Activated CD8-positive, alpha-beta T cell treated with anti-CD3 and anti-CD28 coated beads, Interleukin-2, amount 10 ng/mL, durations not matched to agents 7 days and 5 days (primary cell): ENCODE data around the gene TRAF5. TPM values are rescaled to one million over a fixed set of nuclear protein-coding genes. Genes with fewer than 3 reads are reported as not detected.
"Not testable (repeated sequence)": the region's sequence is repeated elsewhere in the genome, so short reads cannot be mapped to it uniquely, and the experiment has no call there.

Experiments
- ATAC-seq: fragments of 150-1000 bp; cut with Tn5 transposase; one replicate; pipeline ENCODE4 v1.10.0; 2021; ENCODE audit warnings: moderate library complexity
- CTCF ChIA-PET: fragments of 350-600 bp; sonication (Branson Sonifier 250); formaldehyde crosslinking; loops from one replicate; lab custom pipeline; 2021; ENCODE audit warnings: antibody characterized with exemption; lab: Charles Lee
- POLR2A ChIA-PET: fragments of 350-600 bp; sonication (Branson Sonifier 250); formaldehyde crosslinking; loops from one replicate; lab custom pipeline; 2021; ENCODE audit warnings: antibody characterized with exemption; lab: Charles Lee
- DNase-seq: peaks from one replicate; pipeline ENCODE4 v3.0.0-alpha.2; 2020
- H3K27ac Mint-ChIP-seq: one replicate; pipeline ENCODE4 v1.8.0; 2021; ENCODE audit warnings: mild to moderate bottlenecking, mixed read lengths
- H3K27me3 Mint-ChIP-seq: one replicate; pipeline ENCODE4 v1.8.0; 2021; ENCODE audit warnings: low read depth, mixed read lengths
- H3K36me3 Mint-ChIP-seq: one replicate; pipeline ENCODE4 v1.8.0; 2021; ENCODE audit warnings: low read depth, mixed read lengths
- H3K4me1 Mint-ChIP-seq: one replicate; pipeline ENCODE4 v1.8.0; 2021; ENCODE audit warnings: low read depth, mixed read lengths
- H3K4me3 Mint-ChIP-seq: one replicate; pipeline ENCODE4 v1.8.0; 2021; ENCODE audit warnings: mild to moderate bottlenecking, mixed read lengths
- H3K9me3 Mint-ChIP-seq: one replicate; pipeline ENCODE4 v1.8.0; 2022; ENCODE audit warnings: mixed read lengths; ENCODE audit not compliant: insufficient read depth
- total RNA-seq, 2 experiments: library from RNA; stranded (reverse); gene quantifications; one replicate each; pipeline ENCODE4 v1.2.3, GENCODE V29; 2021

Gene TRAF5
- total RNA-seq, 2 experiments from 2014 or later, result 61.1 to 64.4 TPM

DNA sequence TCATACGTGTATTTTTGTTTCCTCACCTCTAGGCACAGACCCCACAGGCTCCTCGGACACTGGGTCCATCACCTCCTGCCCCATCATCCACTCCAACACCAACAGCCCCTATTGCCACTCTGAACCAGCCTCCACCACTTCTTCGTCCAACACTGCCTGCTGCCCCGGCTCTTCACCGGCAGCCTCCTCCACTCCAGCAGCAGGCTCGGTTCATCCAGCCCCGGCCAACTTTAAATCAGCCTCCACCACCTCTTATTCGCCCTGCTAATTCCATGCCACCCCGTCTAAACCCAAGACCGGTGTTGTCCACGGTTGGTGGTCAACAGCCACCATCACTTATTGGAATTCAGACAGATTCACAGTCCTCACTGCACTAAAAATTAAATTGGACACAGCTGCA, 13.2 kb upstream of the TRAF5 start:
- H3K4me1 Mint-ChIP-seq, result no peaks in the 10 kb centered on the region
- ATAC-seq (no peak), DNase-seq (no peak)
- ChIA-PET POLR2A (no interaction called here), CTCF (interaction anchor here (2.3 kb wide), 1 partner anchor 10 kb away, joined by 11 read pairs; no protein-coding TSS in a partner anchor)
- no peak overlapping the region for H3K27ac Mint-ChIP-seq
- H3K4me3 Mint-ChIP-seq, result no peak overlapping the region
- peaks cover 27% of the 10 kb centered on the region for H3K36me3 Mint-ChIP-seq
- H3K27me3 Mint-ChIP-seq, result no peaks in the 10 kb centered on the region
- H3K9me3 Mint-ChIP-seq, result no peaks in the 10 kb centered on the region

DNA sequence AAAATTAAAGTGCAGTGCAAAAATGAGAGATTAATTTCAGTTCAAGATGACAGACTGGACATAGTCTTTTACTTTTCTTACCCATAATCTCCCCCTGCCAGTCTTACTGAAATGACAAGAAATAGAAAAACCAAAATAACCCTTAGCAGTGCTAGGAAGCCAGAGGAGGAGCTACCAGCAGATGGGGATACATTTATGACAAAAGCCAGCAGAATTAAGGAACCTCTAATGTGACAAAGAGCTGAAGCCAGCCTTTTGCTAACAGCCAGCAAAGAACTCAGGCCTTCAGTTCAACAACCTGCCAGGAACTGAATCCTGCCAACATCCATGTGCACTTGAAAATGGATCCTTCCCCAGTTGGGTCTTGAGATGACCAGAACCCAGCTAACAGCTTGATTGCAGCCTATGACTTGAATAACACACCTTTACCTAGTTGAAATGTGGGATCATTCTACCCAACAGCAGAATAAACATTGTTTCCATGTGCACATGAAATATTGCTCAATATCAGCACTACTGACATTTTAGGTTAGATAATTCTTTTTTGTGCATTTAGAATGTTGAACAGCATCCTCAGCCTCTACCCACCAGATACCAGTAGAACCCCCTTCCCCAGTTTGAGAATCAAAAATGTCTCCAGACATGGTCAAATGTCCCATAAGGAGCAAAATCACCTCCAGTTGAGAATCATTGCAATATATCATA, 7.9 kb upstream of the TRAF5 start:
- ChIA-PET CTCF (interaction anchor here (1.1 kb wide), 1 partner anchor 9 kb away, joined by 3 read pairs; no protein-coding TSS in a partner anchor), POLR2A (interaction anchor here (0.6 to 1.2 kb wide), 2 partner anchors 9 to 39 kb away, joined by 3 read pairs; no protein-coding TSS in a partner anchor)
- H3K4me3 Mint-ChIP-seq, result no peak overlapping the region
- no peak overlapping the region for H3K27ac Mint-ChIP-seq
- peaks cover 10% of the 10 kb centered on the region for H3K36me3 Mint-ChIP-seq
- ATAC-seq (no peak), DNase-seq (no peak)
- no peaks in the 10 kb centered on the region for H3K27me3 Mint-ChIP-seq
- H3K4me1 Mint-ChIP-seq, result peaks cover 19% of the 10 kb centered on the region
- H3K9me3 Mint-ChIP-seq, result no peaks in the 10 kb centered on the region

GRCh38 chr1:211319892-211320291, 6.7 kb upstream of the TRAF5 start:
- Mint-ChIP-seq H3K36me3 (peaks cover 5% of the 10 kb centered on the region), H3K9me3 (no peaks in the 10 kb centered on the region), H3K27ac (no peak overlapping the region), H3K4me3 (no peak overlapping the region), H3K4me1 (peaks cover 25% of the 10 kb centered on the region), H3K27me3 (no peaks in the 10 kb centered on the region)
- no peak for ATAC-seq
- CTCF ChIA-PET, result interaction anchor here (0.8 kb wide), 1 partner anchor 10 kb away, joined by 3 read pairs; no protein-coding TSS in a partner anchor
- no peak for DNase-seq
- POLR2A ChIA-PET, result interaction anchor here (1.2 kb wide), 1 partner anchor 8 kb away, joined by 3 read pairs; no protein-coding TSS in a partner anchor

- Mint-ChIP-seq H3K36me3 (peaks cover 3% of the 10 kb centered on the region), H3K9me3 (no peaks in the 10 kb centered on the region), H3K27me3 (no peaks in the 10 kb centered on the region), H3K27ac (no peak overlapping the region), H3K4me3 (no peak overlapping the region), H3K4me1 (peaks cover 35% of the 10 kb centered on the region)
- CTCF ChIA-PET, result interaction anchor here (0.6 to 3.8 kb wide), 6 partner anchors 17 to 193 kb away, joined by 3 to 65 read pairs (median 4); no protein-coding TSS in a partner anchor
- ATAC-seq, result peak; percentile 21
- POLR2A ChIA-PET, result interaction anchor here (0.7 kb wide), 1 partner anchor 11 kb away, joined by 3 read pairs; no protein-coding TSS in a partner anchor
- DNase-seq, result no peak
Observed at GRCh38 chr1:211320980-211321379, 5.7 kb upstream of the TRAF5 start.

GRCh38 chr1:211321646-211322045, 5.0 kb upstream of the TRAF5 start:
- CTCF ChIA-PET, result interaction anchor here (0.6 to 3.8 kb wide), 9 partner anchors 12 to 193 kb away, joined by 3 to 65 read pairs (median 7); no protein-coding TSS in a partner anchor
- POLR2A ChIA-PET, result interaction anchor here (0.7 kb wide), 1 partner anchor 11 kb away, joined by 3 read pairs; no protein-coding TSS in a partner anchor
- DNase-seq, H3K4me3 Mint-ChIP-seq, H3K27me3 Mint-ChIP-seq, ATAC-seq, H3K27ac Mint-ChIP-seq, H3K36me3 Mint-ChIP-seq, H3K9me3 Mint-ChIP-seq: not testable (repeated sequence)
- peaks cover 40% of the 10 kb centered on the region for H3K4me1 Mint-ChIP-seq

- ChIA-PET POLR2A (interaction anchor here (1.0 to 1.4 kb wide), 4 partner anchors 16 to 155 kb away, joined by 3 to 5 read pairs (median 4); no protein-coding TSS in a partner anchor), CTCF (interaction anchor here (0.6 to 3.8 kb wide), 47 partner anchors 9 to 334 kb away, joined by 3 to 65 read pairs (median 5); no protein-coding TSS in a partner anchor)
- Mint-ChIP-seq H3K4me1 (peaks cover 46% of the 10 kb centered on the region), H3K36me3 (peaks cover 9% of the 10 kb centered on the region), H3K27me3 (no peaks in the 10 kb centered on the region), H3K27ac (no peak overlapping the region), H3K4me3 (no peak overlapping the region), H3K9me3 (no peaks in the 10 kb centered on the region)
- ATAC-seq (peak; percentile 68), DNase-seq (peak; percentile 85)
Observed at GRCh38 chr1:211323156-211324063, 3.2 kb upstream of the TRAF5 start.

GRCh38 chr1:211324992-211325775, 1.4 kb upstream of the TRAF5 start:
- no peak for ATAC-seq
- Mint-ChIP-seq H3K4me1 (peaks cover 60% of the 10 kb centered on the region), H3K36me3 (peaks cover 18% of the 10 kb centered on the region), H3K4me3 (peak overlapping the region; percentile 86), H3K27me3 (no peaks in the 10 kb centered on the region), H3K9me3 (no peaks in the 10 kb centered on the region), H3K27ac (peak overlapping the region; percentile 96)
- CTCF ChIA-PET, result interaction anchor here (0.8 to 5.2 kb wide), 6 partner anchors 10 to 190 kb away, joined by 4 to 40 read pairs (median 6); no protein-coding TSS in a partner anchor
- POLR2A ChIA-PET, result interaction anchor here (2.7 kb wide), 2 partner anchors 10 to 13 kb away, joined by 12 to 14 read pairs; no protein-coding TSS in a partner anchor
- DNase-seq, result no peak

DNA sequence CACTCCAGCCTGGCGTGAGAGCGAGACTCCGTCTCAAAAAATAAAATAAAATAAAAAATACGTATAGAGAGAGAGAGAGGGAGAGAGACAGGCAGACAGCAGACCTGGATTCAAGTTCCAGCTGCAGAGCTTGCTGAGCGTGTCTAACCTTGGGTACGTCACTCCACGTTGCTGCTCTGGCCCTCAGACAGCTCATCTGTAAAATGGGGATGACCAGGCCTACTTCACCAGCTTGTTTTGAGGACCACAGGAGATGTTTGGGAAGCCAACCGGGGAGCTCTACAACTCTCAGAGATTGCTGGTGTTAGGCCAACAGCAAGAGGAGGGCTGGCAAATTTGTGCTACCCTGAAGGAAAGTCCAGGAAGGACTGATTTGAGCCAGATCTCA, 499 bp upstream of the TRAF5 start:
- no peak for ATAC-seq
- POLR2A ChIA-PET, result interaction anchor here (0.7 to 2.7 kb wide), 4 partner anchors 9 to 29 kb away, joined by 3 to 14 read pairs (median 9); no protein-coding TSS in a partner anchor

DNA sequence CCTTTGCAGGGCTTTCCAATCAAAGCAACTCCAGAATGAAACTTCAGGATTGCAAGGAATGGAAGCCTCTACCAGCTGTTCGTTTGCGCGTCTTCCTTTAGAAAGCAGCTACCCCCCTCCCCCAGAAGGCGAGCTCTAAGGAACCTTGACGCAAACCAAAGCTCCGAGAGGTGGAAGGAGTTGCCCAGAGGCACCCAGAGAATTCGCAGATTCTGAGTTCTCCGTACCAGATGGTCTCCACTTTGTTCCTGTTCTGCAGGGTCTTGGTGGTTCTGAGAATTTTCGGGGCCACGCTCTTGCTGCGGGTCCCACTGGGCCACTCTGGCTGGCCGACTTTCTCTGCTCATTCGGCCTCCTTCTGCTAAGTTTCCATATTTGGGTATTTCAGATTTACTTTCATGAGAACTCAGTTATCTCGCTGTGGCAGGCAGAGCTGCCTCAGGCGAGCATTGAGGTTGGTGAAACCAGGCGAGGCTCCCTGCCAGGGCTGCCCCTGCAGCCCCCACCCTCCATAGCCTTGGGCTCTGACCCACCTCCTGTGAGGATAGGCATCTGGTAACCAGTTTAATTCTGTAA, 801 bp downstream of the TRAF5 start:
- Mint-ChIP-seq H3K4me3 (peak overlapping the region; percentile 89), H3K27me3 (no peaks in the 10 kb centered on the region), H3K36me3 (peaks cover 33% of the 10 kb centered on the region), H3K27ac (peak overlapping the region; percentile 92), H3K4me1 (peaks cover 74% of the 10 kb centered on the region), H3K9me3 (no peaks in the 10 kb centered on the region)
- ChIA-PET POLR2A (interaction anchor here (0.6 to 2.7 kb wide), 6 partner anchors 8 to 69 kb away, joined by 3 to 14 read pairs (median 6); partner anchors contain the start of gene RCOR3), CTCF (interaction anchor here (0.7 to 5.2 kb wide), 12 partner anchors 10 to 191 kb away, joined by 3 to 40 read pairs (median 4); no protein-coding TSS in a partner anchor)
- peak; percentile 24 for ATAC-seq
- peak; percentile 57 for DNase-seq

More for the DNA sequence above, 499 bp upstream of the TRAF5 start:
- H3K27ac Mint-ChIP-seq, result peak overlapping the region; percentile 96
- peaks cover 63% of the 10 kb centered on the region for H3K4me1 Mint-ChIP-seq
- no peaks in the 10 kb centered on the region for H3K9me3 Mint-ChIP-seq
- peak overlapping the region; percentile 86 for H3K4me3 Mint-ChIP-seq
- DNase-seq, result no peak
- CTCF ChIA-PET, result interaction anchor here (0.7 to 5.2 kb wide), 10 partner anchors 9 to 192 kb away, joined by 3 to 40 read pairs (median 4); no protein-coding TSS in a partner anchor
- peaks cover 26% of the 10 kb centered on the region for H3K36me3 Mint-ChIP-seq
- no peaks in the 10 kb centered on the region for H3K27me3 Mint-ChIP-seq
